A204.1 (cell line): ENCODE data around the gene INPPL1.

Experiments
- FAIRE-seq: peaks from 2 replicates; lab custom pipeline; 2012; peaks lifted over from hg19 to GRCh38; lab: Jason Lieb, UNC

Gene INPPL1

DNA sequence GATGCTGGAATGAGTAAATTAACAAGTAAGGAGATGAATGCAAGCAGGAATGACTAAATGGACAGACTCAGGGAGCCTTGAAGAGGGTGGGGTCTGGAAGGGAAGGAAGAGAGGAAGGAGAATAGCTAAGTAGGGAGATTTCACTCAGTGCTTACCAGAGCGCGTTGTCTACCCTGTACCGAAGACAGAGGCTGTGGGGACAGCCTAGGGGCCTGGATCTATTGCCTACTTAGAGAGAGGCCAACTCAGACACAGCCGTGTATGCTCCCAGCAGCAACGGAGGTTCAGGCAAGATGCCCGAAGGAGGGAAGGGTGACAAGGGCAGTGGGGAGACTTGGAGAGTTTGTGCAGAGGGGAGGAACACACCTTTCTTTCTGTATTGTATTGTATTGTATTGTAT is 7.9 kb upstream of the INPPL1 start, which contains the start of gene FOLR2:
FOLR2 (plus strand) TSS at position 157 of the 400 bp plus-strand sequence. CDS start 1,791 bp downstream, outside the sequence.
- FAIRE-seq: no peak

DNA sequence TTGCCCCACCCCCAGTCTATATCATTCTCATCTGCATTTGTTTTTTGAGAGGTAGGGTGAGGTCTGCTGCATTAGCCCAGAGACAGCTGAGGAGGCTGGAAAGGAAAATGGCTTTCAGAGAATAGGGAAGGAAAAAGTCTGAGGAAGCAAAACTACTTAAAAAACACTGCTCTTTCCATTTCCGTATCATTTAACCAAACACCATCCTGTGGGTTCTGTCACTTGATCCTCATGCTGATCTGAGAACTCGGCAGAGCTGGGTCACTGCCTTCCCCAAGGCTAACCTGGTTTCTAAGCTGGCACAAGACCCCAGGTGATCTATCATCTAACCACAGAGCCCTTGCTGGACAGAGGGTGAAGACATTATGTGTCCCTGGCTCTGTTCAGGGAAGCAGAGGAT is 6.7 kb upstream of the INPPL1 start:
- FAIRE-seq: no peak

DNA sequence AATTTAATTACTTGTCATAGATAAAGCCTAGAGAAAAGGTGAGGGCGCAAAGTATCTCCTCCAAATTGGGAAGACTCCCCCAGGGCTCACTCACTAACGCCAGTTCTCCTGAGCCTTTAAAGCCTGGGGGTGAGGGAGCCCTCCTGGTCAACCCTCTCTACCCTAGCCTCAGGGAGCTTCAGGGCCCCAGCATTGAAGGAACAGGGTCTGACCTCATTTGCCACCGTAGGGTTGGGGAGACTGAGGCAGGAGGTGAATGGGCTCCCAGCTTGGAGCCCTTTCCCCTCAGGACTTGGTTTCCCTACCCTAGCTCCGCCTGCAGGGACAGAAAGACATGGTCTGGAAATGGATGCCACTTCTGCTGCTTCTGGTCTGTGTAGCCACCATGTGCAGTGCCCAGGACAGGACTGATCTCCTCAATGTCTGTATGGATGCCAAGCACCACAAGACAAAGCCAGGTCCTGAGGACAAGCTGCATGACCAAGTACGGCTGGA is 6.3 kb upstream of the INPPL1 start:
- FAIRE-seq: no peak

DNA sequence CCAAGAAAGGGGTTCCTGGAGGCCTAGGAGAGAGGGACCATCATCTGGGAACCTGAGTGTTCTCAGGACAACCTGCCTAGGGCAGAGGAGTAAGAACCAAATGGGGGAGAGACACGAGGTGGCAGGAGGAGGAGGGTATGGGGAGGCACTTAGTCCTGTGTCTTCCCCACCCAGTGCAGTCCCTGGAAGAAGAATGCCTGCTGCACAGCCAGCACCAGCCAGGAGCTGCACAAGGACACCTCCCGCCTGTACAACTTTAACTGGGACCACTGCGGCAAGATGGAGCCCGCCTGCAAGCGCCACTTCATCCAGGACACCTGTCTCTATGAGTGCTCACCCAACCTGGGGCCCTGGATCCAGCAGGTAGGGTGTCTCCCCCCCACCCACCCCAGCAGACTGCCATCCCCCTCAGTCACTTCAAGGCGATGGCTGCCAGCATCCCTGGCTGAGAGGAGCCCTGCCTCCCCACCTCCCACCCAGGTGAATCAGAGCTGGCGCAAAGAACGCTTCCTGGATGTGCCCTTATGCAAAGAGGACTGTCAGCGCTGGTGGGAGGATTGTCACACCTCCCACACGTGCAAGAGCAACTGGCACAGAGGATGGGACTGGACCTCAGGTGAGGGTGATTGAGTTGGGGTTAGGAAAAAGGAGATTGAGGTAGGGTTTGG is 3.7 kb upstream of the INPPL1 start:
- no peak for FAIRE-seq

DNA sequence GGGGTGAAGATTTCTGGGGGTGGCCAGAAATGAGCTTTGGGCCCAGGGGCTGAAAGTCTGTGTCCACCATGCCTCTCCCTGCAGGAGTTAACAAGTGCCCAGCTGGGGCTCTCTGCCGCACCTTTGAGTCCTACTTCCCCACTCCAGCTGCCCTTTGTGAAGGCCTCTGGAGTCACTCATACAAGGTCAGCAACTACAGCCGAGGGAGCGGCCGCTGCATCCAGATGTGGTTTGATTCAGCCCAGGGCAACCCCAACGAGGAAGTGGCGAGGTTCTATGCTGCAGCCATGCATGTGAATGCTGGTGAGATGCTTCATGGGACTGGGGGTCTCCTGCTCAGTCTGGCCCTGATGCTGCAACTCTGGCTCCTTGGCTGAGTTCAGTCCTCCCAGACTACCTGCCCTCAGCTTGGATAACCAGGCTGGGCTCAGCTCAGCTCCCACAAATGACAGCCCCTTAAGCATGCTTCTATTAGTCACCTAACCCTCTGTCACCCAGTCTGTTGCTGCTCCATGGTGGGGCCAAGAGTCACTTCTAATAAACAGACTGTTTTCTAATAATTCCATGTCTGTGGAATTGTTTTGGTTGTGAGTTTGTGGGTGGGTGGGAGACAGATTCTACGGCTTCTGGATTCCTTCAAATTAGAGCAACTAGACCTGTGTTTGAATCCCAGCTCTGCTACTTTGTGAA is 3.0 kb upstream of the INPPL1 start:
- FAIRE-seq: no peak

DNA sequence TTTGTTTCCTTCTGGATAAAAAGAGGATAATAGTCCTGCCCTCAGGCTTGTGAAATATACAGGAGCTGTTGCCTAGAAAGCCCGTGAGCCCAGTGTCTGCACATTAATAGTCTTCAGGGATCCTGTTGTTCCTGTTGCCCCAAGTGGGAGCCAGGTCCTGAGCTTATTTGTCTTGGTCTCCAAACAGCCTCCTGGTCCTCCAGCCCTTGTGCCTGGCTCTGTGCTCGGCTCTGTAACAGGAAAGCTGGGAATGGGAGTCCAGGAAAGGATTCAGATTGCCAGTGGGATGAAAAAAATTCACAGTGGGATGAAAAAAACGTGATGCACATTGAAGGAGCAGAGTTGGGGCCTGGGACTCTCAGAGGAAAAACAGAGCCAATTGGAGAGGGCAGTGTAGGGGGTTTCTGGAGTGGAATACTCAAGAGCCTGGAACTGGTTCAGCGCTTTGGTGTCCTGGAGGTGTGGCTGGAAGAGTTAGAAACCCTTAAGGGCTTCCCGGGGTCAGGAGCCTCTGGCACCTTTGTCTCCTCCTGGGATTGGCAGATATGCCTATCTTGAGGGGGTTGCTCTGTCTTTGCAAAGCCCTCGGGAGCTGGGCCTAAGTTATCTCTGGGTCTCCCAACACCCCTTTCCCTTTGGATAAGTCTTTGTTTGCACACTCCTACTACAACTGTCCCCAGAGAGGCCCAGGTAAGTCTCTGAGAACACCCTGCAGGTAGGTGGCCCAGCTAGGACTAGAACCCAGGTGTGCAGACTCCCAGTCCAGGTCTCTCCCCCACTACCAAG is 2.3 kb upstream of the INPPL1 start:
- FAIRE-seq: no peak

DNA sequence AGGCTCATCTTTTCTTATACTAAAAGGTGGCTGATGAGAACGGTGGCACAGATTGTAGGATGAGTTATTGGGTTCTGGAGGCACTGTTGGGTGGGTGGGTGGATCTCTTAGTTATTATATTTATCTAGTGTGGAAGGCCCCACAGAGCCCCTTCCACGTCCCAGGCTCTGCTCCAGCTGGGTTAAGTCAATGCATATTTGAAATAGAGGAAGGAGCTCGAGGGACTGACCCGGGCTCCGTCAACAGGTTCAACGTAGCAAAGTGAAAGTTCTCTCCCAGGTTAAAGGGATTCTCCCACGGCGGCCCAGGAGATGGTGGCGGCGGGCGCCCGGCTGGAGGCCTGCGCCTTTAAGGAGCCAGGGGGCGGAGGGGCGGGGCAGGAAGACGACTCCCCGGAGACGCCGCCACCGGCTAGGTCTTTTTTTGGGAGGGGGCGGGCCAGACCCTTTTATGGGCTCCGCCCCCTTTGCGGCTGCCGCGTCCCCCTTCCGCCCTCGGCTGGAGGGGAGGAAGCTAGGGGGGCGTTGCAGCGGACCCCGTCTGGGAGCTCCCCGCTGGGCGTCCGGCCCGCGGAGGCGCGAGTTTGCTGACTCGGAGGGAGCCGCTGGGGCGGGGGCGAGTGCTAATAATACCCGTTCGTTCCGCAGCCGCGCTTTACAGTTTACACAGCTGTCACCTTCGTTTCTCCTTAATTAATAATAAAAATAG is 1.5 kb upstream of the INPPL1 start:
- no peak for FAIRE-seq

DNA sequence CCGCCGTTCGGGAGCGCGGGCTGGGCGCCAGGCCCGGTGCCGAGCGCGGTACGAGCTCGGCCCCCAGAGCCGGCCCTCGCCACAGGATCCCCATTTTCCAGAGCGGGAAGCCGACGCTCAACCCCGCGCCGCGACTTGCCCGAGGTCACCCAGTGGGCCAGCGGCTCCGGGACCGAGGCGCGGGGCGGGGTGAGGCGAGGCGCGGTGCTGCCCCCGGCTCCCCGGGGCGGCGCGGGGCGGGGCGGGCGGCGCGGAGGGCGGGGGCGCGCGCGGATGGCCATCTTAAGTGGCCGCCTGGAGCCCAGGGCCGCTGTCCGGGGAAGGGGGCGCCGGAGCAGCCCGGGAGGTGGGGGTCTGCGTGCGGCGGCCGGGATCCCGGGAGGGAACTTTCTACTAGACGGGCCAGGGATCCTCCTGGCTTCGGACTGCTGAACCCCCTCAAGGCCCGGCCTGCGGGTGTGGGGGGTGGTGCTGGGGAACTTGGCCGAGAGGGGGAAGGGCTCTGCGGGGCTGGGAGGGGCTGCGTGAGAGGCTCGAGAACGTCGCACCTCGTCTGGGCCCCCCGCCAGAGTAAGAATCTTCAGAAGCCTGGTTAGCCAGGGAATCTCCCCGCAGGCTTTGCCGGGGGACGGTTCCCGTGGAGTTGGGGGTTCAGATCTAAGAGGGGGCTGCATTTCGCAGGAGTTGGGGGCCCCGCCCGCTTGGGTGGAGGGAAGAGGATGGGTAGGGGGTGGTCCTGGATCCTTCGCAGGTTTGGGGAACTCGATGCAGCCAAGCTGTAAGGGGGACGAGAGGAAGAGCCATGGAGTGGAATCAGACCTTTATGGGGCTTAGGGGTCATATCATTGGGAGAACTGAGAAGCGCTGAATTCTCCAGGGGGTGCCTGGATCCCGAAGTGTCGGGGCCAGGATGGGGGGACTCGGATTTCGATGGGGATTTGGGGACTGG is 678 bp upstream of the INPPL1 start:
- FAIRE-seq: no peak

DNA sequence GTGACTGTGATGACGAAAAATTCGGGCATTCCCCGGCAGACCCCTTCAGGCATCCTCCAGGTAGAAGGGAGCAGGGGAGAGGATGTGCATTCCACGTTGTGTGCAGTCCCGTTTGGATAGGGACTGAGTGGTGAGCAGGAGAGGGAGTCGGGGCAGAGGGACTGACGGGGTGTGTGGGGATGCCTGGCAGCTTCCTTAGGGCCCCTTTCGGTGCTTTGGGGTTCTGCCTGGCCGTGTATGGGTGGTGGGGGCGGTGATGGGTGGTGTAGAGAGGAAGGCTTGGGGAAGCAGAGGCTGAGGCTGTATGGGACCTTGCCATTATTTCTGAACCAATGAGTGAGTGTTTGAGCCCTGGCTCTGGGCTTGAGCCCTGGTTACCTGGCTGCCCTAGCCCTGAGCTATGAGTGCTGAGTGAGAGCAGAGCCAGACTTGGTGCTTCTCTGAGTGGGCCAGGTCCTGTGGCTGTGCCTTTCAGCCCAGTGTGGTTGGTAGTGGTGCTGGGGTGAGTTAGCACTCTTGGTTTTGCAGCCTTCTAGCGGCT is 914 bp downstream of the INPPL1 start:
- FAIRE-seq: no peak

DNA sequence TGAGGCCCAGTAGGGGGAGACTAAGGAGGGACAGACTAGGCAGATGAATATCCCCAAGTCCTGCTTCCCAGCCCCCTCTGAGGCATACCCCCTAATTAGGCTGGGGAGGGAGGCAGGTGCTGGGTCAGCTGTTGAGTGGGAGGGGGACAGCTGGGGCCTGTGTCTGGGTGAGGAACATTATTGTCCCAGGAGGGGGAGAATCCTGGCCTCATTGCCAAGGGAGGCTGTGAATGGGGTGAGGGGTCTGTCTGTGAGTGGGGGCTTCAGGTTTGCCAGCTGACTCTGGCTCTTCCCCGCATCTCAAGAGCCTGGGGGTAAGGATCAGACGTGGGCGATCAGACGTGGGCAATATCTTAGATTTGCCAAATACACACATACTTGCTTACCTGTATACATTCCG is 2.1 kb downstream of the INPPL1 start:
- no peak for FAIRE-seq

DNA sequence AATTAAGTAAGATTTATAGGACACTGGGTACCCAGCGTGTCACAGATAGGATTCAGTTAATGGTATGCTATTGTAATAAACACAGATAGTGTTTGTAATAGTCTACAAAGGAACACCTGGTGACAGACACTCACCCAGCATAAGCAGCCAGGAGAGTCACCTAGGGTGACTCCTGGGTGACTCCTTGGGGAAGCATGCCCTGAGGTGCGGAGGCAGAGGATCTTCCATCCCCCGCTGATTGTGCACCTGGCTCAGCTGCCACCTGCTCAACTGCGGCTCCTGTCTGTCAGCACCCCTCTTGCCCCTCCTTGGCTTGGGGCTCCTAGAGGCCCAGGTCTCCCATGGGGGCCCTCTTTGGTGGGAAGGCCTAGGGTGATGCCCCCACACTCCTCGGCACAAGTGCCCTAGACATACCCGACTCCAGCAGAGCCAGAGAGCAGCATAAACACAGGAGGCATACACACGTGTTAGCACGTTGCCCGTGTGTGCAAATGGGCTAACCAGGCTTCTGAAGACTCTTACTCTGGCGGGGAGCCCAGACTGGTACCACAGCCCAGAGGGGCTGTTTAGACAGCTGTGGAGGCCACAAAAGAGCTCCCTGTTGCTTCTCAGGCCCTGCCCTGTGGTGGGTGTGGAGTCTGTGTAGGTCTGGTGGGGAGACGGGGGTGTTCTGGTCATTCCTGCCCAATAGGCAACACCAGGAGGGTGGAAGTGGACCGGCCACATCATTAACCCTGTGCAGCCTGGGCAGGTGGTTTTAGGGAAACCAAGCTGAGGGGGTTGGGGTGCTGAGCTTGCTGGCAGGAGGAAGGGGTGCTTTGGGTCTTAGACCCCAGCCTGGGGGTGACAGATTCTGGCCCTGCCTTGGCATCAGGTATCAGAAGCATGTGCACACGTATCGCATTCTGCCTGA is 3.0 kb downstream of the INPPL1 start:
- no peak for FAIRE-seq

DNA sequence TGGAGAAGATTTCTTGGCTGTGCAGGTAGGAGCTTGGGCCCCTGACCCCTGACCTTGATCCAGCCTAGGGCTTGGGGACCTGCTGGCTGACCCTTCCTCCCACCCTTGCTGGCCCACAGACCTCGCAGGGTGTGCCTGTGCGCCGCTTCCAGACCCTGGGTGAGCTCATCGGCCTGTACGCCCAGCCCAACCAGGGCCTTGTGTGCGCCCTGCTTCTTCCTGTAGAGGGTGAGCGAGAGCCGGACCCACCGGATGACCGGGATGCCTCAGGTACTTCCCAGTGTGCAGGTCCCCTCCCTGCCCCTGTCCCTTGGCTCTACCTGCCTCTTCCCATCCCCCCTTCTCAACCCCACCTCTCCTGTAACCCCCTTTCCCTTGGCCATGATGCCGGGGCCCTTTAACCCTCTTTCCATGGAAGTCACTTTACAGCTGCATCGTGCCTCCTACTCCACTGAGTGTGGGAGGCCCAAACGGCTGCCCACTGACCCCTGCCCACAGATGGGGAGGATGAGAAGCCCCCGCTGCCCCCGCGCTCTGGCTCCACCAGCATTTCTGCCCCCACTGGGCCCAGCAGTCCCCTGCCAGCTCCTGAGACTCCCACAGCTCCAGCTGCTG is 3.8 kb downstream of the INPPL1 start:
- FAIRE-seq: no peak

DNA sequence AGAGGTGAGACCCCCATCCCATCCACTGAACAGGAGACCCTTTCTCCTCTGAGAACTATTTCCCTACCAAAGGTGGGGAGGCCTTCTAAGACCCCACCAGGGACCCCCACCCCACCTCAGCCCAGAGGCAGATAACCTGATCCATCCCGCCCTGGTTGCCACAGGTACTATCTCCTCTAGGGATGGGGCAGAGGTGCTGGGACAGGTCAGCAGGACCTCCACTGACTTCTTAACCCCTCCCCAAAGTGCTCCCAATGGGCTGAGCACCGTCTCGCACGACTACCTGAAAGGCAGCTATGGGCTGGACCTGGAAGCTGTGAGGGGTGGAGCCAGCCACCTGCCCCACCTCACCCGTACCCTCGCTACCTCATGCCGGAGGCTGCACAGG is 4.3 kb downstream of the INPPL1 start:
- FAIRE-seq: no peak

DNA sequence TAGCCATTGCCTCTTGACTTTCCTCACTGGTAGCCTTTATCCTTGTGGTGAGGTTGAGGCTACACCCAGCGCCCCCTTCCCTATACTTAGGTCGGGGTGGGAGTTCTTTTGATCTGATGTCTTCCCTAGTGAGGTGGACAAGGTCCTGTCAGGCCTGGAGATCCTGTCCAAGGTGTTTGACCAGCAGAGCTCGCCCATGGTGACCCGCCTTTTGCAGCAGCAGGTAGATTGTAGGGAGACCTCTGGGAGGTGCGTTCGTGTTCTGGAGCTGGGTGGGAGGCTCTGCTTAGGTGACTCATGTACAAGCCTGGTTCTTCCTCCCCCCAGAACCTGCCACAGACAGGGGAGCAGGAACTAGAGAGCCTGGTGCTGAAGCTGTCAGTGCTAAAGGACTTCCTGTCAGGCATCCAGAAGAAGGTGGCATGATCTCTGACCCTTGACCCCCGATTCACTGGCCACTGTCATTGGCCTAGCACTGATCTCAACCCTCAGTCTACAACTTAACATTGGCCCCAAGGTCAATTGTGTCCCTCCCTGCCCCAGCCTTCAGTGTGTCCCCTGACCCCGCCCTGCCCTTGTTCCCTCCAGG is 4.9 kb downstream of the INPPL1 start:
- no peak for FAIRE-seq

DNA sequence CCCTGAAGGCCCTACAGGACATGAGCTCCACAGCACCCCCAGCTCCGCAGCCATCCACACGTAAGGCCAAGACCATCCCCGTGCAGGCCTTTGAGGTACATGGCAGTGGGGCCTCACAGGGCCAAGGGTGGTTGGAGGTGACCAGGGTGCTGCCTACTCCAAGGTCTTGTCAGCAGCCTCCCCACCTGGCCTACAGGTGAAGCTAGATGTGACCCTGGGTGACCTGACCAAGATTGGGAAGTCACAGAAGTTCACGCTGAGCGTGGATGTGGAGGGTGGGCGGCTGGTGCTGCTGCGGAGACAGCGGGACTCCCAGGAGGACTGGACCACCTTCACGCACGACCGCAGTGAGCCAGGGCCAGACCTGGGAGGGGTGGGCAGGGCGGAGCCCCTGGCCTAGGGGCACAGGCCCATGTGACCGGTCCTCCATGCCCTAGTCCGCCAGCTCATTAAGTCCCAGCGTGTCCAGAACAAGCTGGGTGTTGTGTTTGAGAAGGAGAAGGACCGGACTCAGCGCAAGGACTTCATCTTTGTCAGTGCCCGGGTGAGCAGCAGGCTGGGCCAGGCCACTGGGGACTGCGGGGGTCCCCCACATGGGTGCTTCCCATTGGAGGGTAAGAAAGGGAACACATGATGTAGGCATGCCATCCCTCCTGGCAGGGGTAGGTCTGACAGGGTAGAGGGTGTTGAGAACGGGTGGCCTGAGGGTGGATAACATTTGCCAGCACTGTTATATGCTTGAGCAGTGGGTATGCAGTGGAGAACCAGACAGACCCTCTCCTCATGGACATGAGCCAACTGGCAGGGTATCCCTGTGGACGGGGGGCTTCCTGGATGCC is 5.6 kb downstream of the INPPL1 start:
- FAIRE-seq: no peak

DNA sequence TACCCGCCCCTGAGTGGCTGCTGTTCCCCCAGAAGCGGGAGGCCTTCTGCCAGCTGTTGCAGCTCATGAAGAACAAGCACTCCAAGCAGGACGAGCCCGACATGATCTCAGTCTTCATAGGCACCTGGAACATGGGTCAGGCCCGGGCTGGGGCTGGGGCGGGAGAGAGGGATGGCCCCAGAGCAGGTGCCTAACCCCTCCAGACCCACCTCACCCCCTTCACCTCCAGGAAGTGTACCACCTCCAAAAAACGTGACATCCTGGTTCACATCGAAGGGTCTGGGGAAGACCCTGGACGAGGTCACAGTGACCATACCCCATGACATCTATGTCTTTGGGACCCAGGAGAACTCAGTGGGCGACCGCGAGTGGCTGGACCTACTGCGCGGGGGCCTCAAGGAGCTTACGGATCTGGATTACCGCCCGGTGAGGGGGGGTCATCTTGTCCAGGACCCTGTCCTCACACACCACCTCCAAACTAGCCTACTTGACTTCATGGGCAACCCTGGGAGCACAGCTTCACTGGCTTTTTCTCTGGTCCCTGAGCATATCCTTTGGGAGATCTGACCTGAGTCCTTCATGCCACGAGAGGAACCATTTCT is 6.3 kb downstream of the INPPL1 start:
- FAIRE-seq: no peak

DNA sequence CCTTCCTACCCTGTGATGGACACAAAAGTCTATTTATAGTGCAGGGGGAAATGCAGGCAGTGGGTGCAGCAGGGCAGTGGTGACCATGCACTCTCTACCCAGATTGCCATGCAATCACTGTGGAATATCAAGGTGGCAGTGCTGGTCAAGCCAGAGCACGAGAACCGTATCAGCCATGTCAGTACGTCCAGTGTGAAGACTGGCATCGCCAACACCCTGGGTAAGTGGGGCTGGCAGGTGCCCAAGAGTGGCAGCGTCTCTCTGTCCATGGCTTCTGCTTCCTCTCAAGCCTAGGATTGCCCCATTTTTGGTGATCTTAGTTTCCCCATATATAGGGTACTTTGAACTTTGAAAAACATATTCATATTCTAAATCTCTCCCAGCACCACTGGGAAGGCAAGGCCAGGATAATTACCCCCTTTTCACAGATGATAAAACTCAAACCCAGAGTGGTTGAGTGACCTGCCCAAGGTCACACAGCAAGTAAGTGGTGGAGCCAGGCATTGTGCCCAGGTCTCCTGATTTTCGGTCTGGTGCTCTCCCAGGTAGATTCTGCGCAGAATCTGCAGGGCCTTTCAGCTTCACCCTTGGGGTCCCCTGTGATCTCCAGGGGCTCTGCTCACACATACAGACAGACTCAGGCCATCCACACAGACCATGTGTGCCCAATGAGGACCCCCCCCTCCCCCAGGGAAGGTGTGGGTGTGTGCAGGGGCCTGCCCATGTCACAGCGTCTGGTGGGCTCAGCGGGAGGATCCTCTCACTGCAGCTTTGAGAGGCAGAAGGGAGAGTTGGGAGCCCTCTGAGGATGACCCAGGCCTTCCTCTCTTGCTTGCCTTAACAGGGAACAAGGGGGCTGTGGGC is 7.1 kb downstream of the INPPL1 start:
- FAIRE-seq: no peak
